RWPE1 (cell line): Measurements from ENCODE around the gene MS4A4A.
A peak's percentile ranks its signal among the peaks of the same experiment; 100 is the strongest.

Experiments used
- CTCF ChIA-PET: fragments of 350-600 bp; sonication (Branson Sonifier 250); formaldehyde crosslinking; extraction: SDS; loops from one replicate; lab custom pipeline; 2021; lab: Yijun Ruan, JAX
- POLR2A ChIA-PET: fragments of 400-600 bp; formaldehyde crosslinking; extraction: SDS; loops from one replicate; lab custom pipeline; 2020; ENCODE audit warnings: antibody characterized with exemption; ENCODE audit not compliant: low non-redundant PET; lab: Yijun Ruan, JAX
- DNase-seq: peaks from one replicate; pipeline ENCODE4 v3.0.0; 2012; ENCODE audit warnings: low spot score
- H3K27ac ChIP-seq: fragments of 450-650 bp; 2 replicates; pipeline ENCODE4 v1.5.1; 2017
- TF ChIP-seq, protein P1 (sequence below): fragments of 450-650 bp; conservative IDR thresholded peaks from 2 replicates; pipeline ENCODE4 v1.5.1; 2017; ENCODE audit warnings: low read depth, mild to moderate bottlenecking

The MS4A4A gene

DNA sequence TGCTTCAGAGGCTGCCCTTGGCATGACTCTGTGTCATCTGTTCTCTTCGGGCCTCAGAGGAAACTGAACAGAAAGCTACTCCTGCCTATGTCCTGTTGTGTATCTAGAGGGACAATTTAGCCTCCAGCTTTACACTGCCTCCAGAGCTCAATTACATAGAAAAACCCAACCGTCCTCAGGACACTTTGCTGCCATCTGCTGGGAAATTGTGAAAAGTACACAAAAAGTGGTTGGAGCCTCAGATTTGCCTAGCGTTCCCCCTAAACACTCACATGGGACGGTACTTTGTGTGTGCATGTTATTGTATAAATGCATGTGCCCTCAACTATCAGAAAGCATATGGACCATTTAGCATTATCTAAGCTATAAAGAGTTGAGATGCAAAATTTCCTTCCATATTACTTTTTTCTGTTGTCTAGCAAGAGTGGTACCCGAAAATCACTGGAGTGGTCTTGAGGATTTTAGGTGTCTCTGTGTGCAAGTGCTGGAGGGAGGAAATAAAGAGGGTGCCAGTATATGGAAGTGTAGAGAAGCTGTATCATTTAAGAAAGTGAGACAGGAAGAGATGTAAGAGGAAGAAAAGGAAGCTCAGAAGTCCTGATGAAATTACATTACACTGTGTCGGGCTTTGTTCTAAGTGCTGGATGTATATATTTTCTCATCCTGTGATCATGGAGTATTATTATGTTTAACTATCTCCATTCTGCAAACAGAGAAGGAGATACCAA lies 28.8 kb upstream of the MS4A4A start:
- DNase-seq: no peak
- POLR2A ChIA-PET: no interaction called here
- TF ChIP-seq, protein P1, sequence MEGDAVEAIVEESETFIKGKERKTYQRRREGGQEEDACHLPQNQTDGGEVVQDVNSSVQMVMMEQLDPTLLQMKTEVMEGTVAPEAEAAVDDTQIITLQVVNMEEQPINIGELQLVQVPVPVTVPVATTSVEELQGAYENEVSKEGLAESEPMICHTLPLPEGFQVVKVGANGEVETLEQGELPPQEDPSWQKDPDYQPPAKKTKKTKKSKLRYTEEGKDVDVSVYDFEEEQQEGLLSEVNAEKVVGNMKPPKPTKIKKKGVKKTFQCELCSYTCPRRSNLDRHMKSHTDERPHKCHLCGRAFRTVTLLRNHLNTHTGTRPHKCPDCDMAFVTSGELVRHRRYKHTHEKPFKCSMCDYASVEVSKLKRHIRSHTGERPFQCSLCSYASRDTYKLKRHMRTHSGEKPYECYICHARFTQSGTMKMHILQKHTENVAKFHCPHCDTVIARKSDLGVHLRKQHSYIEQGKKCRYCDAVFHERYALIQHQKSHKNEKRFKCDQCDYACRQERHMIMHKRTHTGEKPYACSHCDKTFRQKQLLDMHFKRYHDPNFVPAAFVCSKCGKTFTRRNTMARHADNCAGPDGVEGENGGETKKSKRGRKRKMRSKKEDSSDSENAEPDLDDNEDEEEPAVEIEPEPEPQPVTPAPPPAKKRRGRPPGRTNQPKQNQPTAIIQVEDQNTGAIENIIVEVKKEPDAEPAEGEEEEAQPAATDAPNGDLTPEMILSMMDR: peak; percentile 46
- CTCF ChIA-PET: interaction anchor here (0.6 to 1.4 kb wide), 9 partner anchors 19 to 992 kb away, joined by 3 to 6 read pairs (median 3); no protein-coding TSS in a partner anchor
- H3K27ac ChIP-seq: no peak overlapping the region

DNA sequence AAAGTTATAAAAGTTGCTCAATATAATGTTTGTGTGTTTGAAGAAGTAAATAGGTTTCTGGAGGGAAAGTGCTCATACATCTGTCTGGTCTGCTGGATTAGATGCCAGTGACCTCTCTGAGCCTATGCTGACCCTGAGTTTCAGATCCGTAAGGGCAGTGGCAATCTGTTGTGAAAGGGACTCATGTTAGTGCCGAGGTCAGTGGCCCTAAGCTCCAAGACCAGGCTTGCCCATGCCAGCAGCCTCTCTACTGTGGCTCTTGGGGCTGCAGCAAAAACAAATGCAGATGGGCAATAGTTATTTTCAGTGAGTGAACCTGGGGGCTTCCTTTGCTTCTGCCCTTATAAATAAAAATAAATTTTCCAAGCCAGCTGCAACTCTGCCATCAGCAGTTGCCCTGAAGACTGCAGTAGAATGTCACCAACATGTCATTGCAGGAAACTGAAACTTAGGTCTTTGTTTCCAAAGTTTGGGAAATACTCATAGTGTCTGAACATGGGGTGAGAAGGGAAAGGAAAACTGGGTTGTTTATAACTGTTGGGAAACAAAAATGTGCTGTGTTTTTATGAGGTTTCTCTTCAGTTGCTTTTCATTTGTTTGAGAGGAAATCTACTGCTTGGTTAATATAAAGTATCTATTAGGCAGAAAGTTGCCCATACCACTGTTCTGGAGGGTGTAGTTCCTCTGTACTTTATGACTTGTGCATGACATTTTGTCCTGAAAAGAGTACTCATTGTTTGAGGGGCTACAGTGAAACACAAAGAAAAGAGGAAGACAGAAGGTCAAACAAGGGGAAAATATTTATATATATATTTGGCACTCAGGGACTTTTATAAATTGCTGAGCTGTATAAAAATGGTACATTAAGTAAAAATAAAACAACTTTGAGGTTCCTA lies 28.0 kb upstream of the MS4A4A start:
- TF ChIP-seq, protein P1: no peak
- POLR2A ChIA-PET: no interaction called here

DNA sequence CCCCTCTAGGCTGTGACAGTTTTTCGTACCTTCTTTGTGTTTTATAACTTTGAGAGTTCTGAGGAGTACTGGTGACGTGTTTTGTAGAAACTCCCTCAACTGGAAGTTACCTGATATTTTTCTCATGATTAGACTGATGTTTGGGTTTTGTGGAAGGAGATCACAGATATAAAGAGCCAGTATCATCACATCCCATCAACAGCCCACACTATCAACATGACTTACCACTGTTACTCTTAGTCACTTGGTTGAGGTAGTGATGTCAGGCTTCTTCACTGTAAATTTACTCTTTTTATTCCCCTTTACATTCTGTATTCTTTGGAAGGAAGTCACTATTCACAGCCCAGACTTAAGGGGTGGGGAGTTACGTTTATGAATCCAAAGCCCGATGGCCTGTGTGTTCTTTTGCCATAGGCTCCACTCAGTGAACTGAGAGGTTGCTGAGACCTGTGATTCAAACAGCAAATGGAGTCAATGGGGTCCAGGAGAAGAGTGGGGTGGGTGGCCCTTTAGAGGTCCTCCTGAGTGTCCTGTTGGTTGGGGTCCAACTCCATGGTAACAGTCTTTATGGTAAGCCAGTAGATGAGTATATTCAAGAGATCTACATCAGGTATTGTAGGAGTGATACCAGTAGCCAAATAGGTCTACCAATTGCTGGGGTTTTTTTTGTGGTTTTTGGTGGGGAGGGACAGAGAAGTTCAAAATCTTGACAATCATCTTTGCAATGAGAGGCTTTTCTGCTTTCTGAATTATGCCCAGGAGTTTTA lies 22.3 kb upstream of the MS4A4A start:
- TF ChIP-seq, protein P1: no peak
- H3K27ac ChIP-seq: no peak overlapping the region
- CTCF ChIA-PET: no interaction called here
- POLR2A ChIA-PET: no interaction called here
- no peak for DNase-seq

More for the DNA sequence above, 28.0 kb upstream of the MS4A4A start:
- CTCF ChIA-PET: interaction anchor here (0.7 to 1.4 kb wide), 4 partner anchors 20 to 57 kb away, joined by 3 to 5 read pairs (median 4); no protein-coding TSS in a partner anchor
- no peak for DNase-seq
- H3K27ac ChIP-seq: no peak overlapping the region

DNA sequence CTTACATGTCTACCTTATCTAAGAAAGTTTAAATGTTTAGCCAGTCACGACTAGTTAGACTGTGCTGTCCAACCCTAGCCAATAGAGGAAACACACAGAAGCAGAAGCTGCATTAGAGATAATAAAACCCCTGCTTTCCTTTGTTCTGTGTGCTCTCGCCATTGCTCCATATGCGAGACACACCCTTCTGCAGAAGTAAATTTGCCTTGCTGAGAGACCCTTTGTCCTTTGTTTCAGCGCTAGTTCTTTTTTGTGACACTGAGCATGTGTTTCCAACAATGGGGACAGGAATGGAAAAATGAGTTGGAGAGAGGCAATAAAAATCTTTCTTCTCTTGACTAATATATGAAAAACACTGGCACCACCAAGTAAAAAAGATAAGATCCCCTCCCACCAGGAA lies 19.5 kb upstream of the MS4A4A start:
- no peak overlapping the region for H3K27ac ChIP-seq
- ChIA-PET POLR2A (no interaction called here), CTCF (no interaction called here)
- TF ChIP-seq, protein P1: no peak
- DNase-seq: no peak

DNA sequence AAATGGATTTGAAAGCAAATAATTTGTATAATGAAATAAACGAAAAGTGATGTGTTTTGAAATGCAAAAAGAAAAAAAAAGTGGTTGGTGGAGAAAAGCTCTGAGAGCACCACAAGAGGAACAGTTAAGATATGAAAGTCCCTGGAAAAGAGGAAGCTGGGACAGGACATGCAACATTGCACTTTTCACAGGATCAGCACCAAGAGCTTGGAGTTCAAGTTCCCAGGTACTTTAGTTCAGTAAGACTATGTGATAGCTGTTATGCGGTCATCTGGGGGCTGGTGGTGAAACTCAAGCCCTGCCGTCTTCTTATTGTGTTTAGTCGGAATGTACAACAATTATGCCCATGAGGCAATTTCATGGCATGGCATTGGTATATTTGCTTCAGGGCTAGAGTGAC lies 17.1 kb upstream of the MS4A4A start:
- no peak for DNase-seq
- ChIA-PET POLR2A (no interaction called here), CTCF (no interaction called here)
- TF ChIP-seq, protein P1: no peak
- no peak overlapping the region for H3K27ac ChIP-seq

DNA sequence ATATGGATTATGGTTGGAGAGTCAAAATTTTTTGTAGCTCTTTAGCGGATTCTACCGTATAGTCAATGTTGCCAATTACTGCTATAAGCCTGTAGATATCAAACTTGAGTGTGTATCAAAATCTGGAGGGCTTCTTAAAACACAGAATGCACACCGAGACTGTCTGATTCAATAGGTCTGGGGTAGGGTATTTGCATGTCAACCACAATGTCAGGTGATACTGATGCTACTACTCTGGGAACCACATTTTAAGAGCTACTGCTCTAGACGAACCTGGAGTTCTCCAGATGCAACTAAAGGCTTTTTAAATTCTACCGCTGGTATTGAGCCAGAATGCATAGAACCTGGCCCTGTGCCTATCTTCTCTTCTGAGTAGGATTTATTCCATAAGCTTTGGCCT lies 15.8 kb upstream of the MS4A4A start:
- TF ChIP-seq, protein P1: no peak
- ChIA-PET POLR2A (no interaction called here), CTCF (interaction anchor here (0.6 to 2.0 kb wide), 3 partner anchors 99 to 765 kb away, joined by 3 to 7 read pairs (median 4); no protein-coding TSS in a partner anchor)
- no peak for DNase-seq
- no peak overlapping the region for H3K27ac ChIP-seq
